HCT116 (cell line): ENCODE measurements around the gene GPR39.

Experiments used
- CEBPB ChIP-seq: IDR thresholded peaks from 2 replicates; pipeline ENCODE4 v1.6.1; 2012; ENCODE audit warnings: low read depth
- EGR1 ChIP-seq: IDR thresholded peaks from 2 replicates; pipeline ENCODE4 v1.6.1; 2012; ENCODE audit warnings: low read depth
- EZH2 ChIP-seq: fragments of 200-600 bp; sonication (generic); IDR thresholded peaks from 2 replicates; pipeline ENCODE4 v1.6.1; 2017; ENCODE audit warnings: antibody characterized with exemption, mixed run types
- EZH2phosphoT487 ChIP-seq: fragments of 200-600 bp; IDR thresholded peaks from 2 replicates; pipeline ENCODE4 v1.6.1; 2018; ENCODE audit warnings: antibody characterized with exemption, borderline replicate concordance
- FOSL1 ChIP-seq: IDR thresholded peaks from 2 replicates; pipeline ENCODE4 v1.6.1; 2012; ENCODE audit warnings: low read depth
- POLR2A ChIP-seq: IDR thresholded peaks from 2 replicates; pipeline ENCODE4 v1.7.0; 2011; ENCODE audit warnings: borderline replicate concordance; ENCODE audit not compliant: insufficient read depth, insufficient read length; ENCODE audit errors: extremely low read depth
- SIN3A ChIP-seq: IDR thresholded peaks from 2 replicates; pipeline ENCODE4 v1.6.1; 2012; ENCODE audit warnings: low read depth
- ZNF274 ChIP-seq: fragments of 200-500 bp; sonication (Bioruptor generic); IDR thresholded peaks from 2 replicates; pipeline ENCODE4 v1.6.1; 2014; ENCODE audit warnings: mild to moderate bottlenecking, low read depth, low read length, inconsistent platforms
- TF ChIP-seq, protein P1 (sequence below), 3 experiments: fragments of 200-600 bp in 1 of 3; sonication (generic) in 1 of 3; IDR thresholded peaks in 2 of 3; conservative IDR thresholded peaks in 1 of 3; 2 replicates each; pipeline ENCODE4 v1.5.1; 2012 to 2017; ENCODE audit warnings: low read depth in 2 of 3, low read length in 2 of 3, antibody characterized with exemption in 1 of 3, borderline replicate concordance in 1 of 3, control low read depth in 1 of 3, mild to moderate bottlenecking in 1 of 3, mixed read lengths in 1 of 3, mixed run types in 1 of 3, moderate library complexity in 1 of 3; ENCODE audit not compliant: insufficient read depth in 1 of 3
- TF ChIP-seq, protein P2 (sequence below): IDR thresholded peaks from 2 replicates; pipeline ENCODE4 v1.6.1; 2012
- TF ChIP-seq, protein P3 (sequence below): IDR thresholded peaks from 2 replicates; pipeline ENCODE4 v1.6.1; 2012
- TF ChIP-seq, protein P4 (sequence below): IDR thresholded peaks from 2 replicates; pipeline ENCODE4 v1.6.1; 2011; ENCODE audit warnings: mild to moderate bottlenecking, low read length, moderate library complexity; ENCODE audit not compliant: insufficient replicate concordance; ENCODE audit errors: extremely low read depth
- TF ChIP-seq, protein P5 (sequence below): IDR thresholded peaks from 2 replicates; pipeline ENCODE4 v1.6.1; 2012; ENCODE audit warnings: low read depth

DNA sequence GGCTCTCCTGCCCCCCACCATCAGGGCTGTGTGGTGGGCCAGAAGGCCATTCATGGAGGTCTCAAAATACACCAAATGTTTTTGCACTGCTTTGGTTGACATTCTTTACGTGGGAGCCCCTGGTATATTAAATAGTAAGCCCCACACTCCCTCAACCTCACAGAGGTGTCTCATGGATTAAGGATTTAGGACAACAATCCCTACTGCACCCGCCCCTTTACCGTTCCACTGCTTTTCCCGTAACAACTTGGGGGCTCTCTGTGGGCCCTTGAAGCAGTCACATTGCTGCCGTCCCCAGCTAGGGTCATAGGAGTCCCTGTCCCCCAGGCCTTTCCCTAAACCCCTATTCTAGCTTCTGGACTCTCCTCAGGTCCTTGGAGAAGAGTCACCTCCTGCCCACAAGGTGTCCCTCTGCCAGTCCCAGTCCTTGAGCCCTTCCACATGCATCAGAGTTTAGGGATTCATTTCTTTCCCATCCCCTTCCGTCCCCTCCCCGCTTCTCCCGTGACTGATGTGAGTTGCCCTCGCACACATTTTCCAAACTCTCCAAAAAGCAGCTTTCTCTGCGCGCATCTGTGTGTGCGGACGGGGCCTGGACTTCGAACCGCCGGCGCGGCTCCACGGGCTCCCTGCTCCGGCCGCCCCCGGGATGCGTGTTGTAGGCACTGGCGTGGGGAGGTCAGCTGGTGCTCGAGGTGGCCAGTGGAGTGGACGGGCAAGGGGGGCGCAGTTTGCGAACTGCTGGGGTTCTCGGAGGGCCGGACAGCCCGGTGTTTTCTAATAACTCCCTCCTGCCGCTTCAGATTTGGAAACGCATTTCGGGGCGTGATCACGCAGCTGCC, 168.6 kb downstream of the GPR39 start:
- TF ChIP-seq EZH2 (no peak), FOSL1 (no peak), EGR1 (no peak), POLR2A (no peak), EZH2phosphoT487 (no peak), SIN3A (no peak), ZNF274 (no peak), CEBPB (no peak)
- TF ChIP-seq, protein P1, sequence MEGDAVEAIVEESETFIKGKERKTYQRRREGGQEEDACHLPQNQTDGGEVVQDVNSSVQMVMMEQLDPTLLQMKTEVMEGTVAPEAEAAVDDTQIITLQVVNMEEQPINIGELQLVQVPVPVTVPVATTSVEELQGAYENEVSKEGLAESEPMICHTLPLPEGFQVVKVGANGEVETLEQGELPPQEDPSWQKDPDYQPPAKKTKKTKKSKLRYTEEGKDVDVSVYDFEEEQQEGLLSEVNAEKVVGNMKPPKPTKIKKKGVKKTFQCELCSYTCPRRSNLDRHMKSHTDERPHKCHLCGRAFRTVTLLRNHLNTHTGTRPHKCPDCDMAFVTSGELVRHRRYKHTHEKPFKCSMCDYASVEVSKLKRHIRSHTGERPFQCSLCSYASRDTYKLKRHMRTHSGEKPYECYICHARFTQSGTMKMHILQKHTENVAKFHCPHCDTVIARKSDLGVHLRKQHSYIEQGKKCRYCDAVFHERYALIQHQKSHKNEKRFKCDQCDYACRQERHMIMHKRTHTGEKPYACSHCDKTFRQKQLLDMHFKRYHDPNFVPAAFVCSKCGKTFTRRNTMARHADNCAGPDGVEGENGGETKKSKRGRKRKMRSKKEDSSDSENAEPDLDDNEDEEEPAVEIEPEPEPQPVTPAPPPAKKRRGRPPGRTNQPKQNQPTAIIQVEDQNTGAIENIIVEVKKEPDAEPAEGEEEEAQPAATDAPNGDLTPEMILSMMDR (IDR thresholded peaks at IDR 0.05 in 2 of 3, conservative IDR thresholded peaks at IDR 0.05 in 1 of 3; ENCODE audit: borderline replicate concordance in 1 of 3, insufficient read depth in 1 of 3, low read depth in 2 of 3, low read length in 2 of 3): no peak
- TF ChIP-seq, protein P2, sequence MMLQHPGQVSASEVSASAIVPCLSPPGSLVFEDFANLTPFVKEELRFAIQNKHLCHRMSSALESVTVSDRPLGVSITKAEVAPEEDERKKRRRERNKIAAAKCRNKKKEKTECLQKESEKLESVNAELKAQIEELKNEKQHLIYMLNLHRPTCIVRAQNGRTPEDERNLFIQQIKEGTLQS: no peak
- TF ChIP-seq, protein P3, sequence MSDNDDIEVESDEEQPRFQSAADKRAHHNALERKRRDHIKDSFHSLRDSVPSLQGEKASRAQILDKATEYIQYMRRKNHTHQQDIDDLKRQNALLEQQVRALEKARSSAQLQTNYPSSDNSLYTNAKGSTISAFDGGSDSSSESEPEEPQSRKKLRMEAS: no peak
- TF ChIP-seq, protein P4, sequence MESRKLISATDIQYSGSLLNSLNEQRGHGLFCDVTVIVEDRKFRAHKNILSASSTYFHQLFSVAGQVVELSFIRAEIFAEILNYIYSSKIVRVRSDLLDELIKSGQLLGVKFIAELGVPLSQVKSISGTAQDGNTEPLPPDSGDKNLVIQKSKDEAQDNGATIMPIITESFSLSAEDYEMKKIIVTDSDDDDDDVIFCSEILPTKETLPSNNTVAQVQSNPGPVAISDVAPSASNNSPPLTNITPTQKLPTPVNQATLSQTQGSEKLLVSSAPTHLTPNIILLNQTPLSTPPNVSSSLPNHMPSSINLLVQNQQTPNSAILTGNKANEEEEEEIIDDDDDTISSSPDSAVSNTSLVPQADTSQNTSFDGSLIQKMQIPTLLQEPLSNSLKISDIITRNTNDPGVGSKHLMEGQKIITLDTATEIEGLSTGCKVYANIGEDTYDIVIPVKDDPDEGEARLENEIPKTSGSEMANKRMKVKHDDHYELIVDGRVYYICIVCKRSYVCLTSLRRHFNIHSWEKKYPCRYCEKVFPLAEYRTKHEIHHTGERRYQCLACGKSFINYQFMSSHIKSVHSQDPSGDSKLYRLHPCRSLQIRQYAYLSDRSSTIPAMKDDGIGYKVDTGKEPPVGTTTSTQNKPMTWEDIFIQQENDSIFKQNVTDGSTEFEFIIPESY: no peak
- TF ChIP-seq, protein P5, sequence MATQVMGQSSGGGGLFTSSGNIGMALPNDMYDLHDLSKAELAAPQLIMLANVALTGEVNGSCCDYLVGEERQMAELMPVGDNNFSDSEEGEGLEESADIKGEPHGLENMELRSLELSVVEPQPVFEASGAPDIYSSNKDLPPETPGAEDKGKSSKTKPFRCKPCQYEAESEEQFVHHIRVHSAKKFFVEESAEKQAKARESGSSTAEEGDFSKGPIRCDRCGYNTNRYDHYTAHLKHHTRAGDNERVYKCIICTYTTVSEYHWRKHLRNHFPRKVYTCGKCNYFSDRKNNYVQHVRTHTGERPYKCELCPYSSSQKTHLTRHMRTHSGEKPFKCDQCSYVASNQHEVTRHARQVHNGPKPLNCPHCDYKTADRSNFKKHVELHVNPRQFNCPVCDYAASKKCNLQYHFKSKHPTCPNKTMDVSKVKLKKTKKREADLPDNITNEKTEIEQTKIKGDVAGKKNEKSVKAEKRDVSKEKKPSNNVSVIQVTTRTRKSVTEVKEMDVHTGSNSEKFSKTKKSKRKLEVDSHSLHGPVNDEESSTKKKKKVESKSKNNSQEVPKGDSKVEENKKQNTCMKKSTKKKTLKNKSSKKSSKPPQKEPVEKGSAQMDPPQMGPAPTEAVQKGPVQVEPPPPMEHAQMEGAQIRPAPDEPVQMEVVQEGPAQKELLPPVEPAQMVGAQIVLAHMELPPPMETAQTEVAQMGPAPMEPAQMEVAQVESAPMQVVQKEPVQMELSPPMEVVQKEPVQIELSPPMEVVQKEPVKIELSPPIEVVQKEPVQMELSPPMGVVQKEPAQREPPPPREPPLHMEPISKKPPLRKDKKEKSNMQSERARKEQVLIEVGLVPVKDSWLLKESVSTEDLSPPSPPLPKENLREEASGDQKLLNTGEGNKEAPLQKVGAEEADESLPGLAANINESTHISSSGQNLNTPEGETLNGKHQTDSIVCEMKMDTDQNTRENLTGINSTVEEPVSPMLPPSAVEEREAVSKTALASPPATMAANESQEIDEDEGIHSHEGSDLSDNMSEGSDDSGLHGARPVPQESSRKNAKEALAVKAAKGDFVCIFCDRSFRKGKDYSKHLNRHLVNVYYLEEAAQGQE: no peak
